ENCODE measurements around the gene FRMD3. TPM values are rescaled to one million over a fixed set of nuclear protein-coding genes. Genes with fewer than 3 reads are reported as not detected.

The FRMD3 gene
- total RNA-seq, 2 donors from 2014 or later: 2.1 to 4.6 TPM

DNA sequence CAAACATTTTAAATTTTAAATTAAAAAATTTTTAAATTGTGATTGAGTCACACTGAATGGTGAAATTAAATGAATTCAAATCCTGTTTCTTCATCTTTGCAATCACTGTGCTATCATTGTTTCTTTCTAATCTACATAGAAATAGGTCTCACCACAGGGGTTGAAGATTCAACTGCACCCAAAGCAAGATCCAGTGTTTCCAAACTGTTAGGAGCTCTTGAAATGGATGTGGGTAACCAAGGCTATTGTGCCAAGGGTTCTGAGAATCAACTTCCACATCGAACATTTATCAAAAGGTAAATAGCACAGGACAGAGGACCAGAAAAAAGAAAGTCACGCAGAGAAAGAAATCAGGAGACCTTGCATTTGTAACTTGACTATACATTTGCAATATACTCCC, 302.7 kb downstream of the FRMD3 start:
- TF ChIP-seq CTCF (IDR thresholded peaks at IDR 0.05) (no peak), POLR2A (IDR thresholded peaks at IDR 0.05) (no peak)
- H3K9me3 ChIP-seq: no peaks in the 10 kb centered on the region
- H3K4me3 ChIP-seq: no peak overlapping the region
- H3K27ac ChIP-seq: no peak overlapping the region
- ATAC-seq (no peak), DNase-seq (no peak)
- 37 to 45% methylated on average over 2 of the region's 2 CpGs for WGBS, 2 donors
- no peaks in the 10 kb centered on the region for H3K36me3 ChIP-seq (replicated peaks in 1 of 2; ENCODE audit: insufficient read depth in 1 of 2, low read depth in 2 of 2)
- H3K27me3 ChIP-seq: no peaks in the 10 kb centered on the region
- intact Hi-C loops (cut with DNase I): no loop called here
- H3K4me1 ChIP-seq: peaks cover 9% of the 10 kb centered on the region

DNA sequence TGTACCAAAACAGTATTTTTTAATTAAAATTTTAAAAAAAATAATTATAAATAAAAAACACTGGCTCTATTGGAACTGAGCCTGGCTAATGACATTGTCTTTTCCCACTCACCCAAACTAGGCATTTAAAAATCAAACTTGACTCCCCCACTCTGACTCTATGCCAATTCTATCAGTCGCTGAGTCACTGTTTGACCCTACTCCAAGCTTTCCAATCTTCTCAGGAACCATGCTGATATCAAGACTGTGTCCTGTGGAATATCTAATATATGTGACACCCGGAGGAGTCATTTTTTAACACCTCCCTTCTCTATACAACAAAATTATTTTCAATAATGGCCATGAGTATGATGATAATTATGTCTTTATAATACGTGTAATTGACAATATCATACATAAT, 303.7 kb downstream of the FRMD3 start:
- Histone ChIP-seq H3K27me3 (no peaks in the 10 kb centered on the region), H3K36me3 (replicated peaks in 1 of 2; ENCODE audit: insufficient read depth in 1 of 2, low read depth in 2 of 2) (no peaks in the 10 kb centered on the region), H3K9me3 (no peaks in the 10 kb centered on the region), H3K27ac (no peak overlapping the region), H3K4me1 (peaks cover 5% of the 10 kb centered on the region), H3K4me3 (no peak overlapping the region)
- ATAC-seq (peak; percentile 66), DNase-seq (peak in 2 of 4 donors; percentile 17 to 31)
- intact Hi-C loops (cut with DNase I): no loop called here
- WGBS, 2 donors: 34 to 48% methylated on average over 3 of the region's 3 CpGs
- TF ChIP-seq CTCF (IDR thresholded peaks at IDR 0.05) (no peak), POLR2A (IDR thresholded peaks at IDR 0.05) (no peak)

DNA sequence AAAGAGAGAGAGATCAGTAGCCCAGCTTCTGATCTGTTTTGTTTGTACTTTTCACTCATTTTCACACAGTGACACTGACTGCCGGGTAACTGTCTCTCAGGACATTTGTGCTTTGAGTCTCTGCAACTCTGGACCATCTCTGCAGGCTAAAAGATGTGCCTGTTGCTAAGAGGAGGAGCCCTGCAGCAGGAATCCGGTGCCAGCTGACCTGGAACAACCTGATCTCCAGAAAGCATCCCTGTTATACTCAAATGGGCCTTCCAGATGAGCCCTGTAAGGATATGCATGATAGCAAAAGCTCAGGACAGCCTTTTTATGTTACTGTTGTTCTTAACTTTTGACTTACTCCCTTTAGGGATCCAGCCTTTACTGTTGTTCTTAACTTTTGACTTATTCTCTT, 304.6 kb downstream of the FRMD3 start:
- no peak overlapping the region for H3K27ac ChIP-seq
- H3K9me3 ChIP-seq: no peaks in the 10 kb centered on the region
- no peak overlapping the region for H3K4me3 ChIP-seq
- ATAC-seq (no peak), DNase-seq (no peak)
- no peaks in the 10 kb centered on the region for H3K36me3 ChIP-seq (replicated peaks in 1 of 2; ENCODE audit: insufficient read depth in 1 of 2, low read depth in 2 of 2)
- WGBS, 2 donors: 75 to 88% methylated on average over 2 of the region's 2 CpGs
- intact Hi-C loops (cut with DNase I): no loop called here
- no peak for TF ChIP-seq CTCF (IDR thresholded peaks at IDR 0.05)
- TF ChIP-seq POLR2A (IDR thresholded peaks at IDR 0.05): no peak
- no peaks in the 10 kb centered on the region for H3K27me3 ChIP-seq
- no peaks in the 10 kb centered on the region for H3K4me1 ChIP-seq

- 20 to 50% methylated on average over 1 of the region's 1 CpG for WGBS, 2 donors
- Histone ChIP-seq H3K27ac (no peak overlapping the region), H3K27me3 (no peaks in the 10 kb centered on the region), H3K9me3 (no peaks in the 10 kb centered on the region), H3K4me1 (no peaks in the 10 kb centered on the region), H3K4me3 (no peak overlapping the region), H3K36me3 (replicated peaks in 1 of 2; ENCODE audit: insufficient read depth in 1 of 2, low read depth in 2 of 2) (no peaks in the 10 kb centered on the region)
- intact Hi-C loops (cut with DNase I): no loop called here
- DNase-seq (no peak), ATAC-seq (no peak)
- TF ChIP-seq CTCF (IDR thresholded peaks at IDR 0.05) (no peak), POLR2A (IDR thresholded peaks at IDR 0.05) (no peak)
These were observed 307.2 kb downstream of the FRMD3 start for GRCh38 chr9:83231039-83231438.

- intact Hi-C loops (cut with DNase I): no loop called here
- Histone ChIP-seq H3K36me3 (replicated peaks in 1 of 2; ENCODE audit: insufficient read depth in 1 of 2, low read depth in 2 of 2) (no peaks in the 10 kb centered on the region), H3K4me3 (no peak overlapping the region), H3K27me3 (no peaks in the 10 kb centered on the region), H3K4me1 (peaks cover 35% of the 10 kb centered on the region), H3K27ac (peak overlapping the region; percentile 82 to 91 (median 84)), H3K9me3 (no peaks in the 10 kb centered on the region)
- DNase-seq (peak; percentile 42 to 75 (median 68)), ATAC-seq (peak; percentile 75)
- 9 to 12% methylated on average over 3 of the region's 3 CpGs for WGBS, 2 donors
- no peak for TF ChIP-seq CTCF (IDR thresholded peaks at IDR 0.05)
- TF ChIP-seq POLR2A (IDR thresholded peaks at IDR 0.05): peak in 2 of 3 donors; percentile 43 to 52
These were observed 317.5 kb downstream of the FRMD3 start for GRCh38 chr9:83220730-83221129.

All from body of pancreas (tissue), 4 donors.